Esophagus squamous epithelium (tissue), 5 donors: Measurements from ENCODE around the gene COTL1. TPM values are rescaled to one million over a fixed set of nuclear protein-coding genes. Genes with fewer than 3 reads are reported as not detected.

Source experiments
- DNase-seq: peaks from one replicate; lab custom pipeline; 2025; lab: John Stamatoyannopoulos, UW
- H3K27ac ChIP-seq, 4 donors: fragments of 200-600 bp; sonication (generic); one replicate each; pipeline ENCODE4 v1.5.1; 2016 to 2019; ENCODE audit warnings: mild to moderate bottlenecking in 1 of 4
- H3K27me3 ChIP-seq, 4 donors: fragments of 200-600 bp; sonication (generic); 1 replicate in 3 of 4; 2 replicates in 1 of 4; pipeline versions ENCODE4 v1.5.1 to v1.6.0; 2017 to 2021; ENCODE audit warnings: antibody characterized with exemption in 1 of 4
- H3K36me3 ChIP-seq, 3 donors: fragments of 200-600 bp; sonication (generic); one replicate each; pipeline ENCODE4 v1.5.1; 2016 to 2019
- H3K4me1 ChIP-seq, 3 donors: fragments of 200-600 bp; sonication (generic); one replicate each; pipeline ENCODE4 v1.5.1; 2017 to 2019
- H3K4me3 ChIP-seq, 4 donors: fragments of 200-600 bp; sonication (generic); 1 replicate in 3 of 4; 2 replicates in 1 of 4; pipeline ENCODE4 v1.5.1; 2016 to 2019; ENCODE audit warnings: mild to moderate bottlenecking in 2 of 4, moderate library complexity in 1 of 4
- H3K9me3 ChIP-seq, 3 donors: fragments of 200-600 bp; sonication (generic); one replicate each; pipeline ENCODE4 v1.5.1; 2016 to 2019
- CTCF ChIP-seq, 6 experiments: fragments of 450-650 bp in 4 of 6; fragments of 200-600 bp in 2 of 6; sonication (generic) in 2 of 6; IDR thresholded peaks; one replicate each; pipeline ENCODE4 v1.5.1; 2016 to 2019; ENCODE audit warnings: antibody characterized with exemption in 6 of 6, mild to moderate bottlenecking in 4 of 6, moderate library complexity in 4 of 6
- POLR2A ChIP-seq, 4 donors: fragments of 450-650 bp; IDR thresholded peaks; one replicate each; pipeline ENCODE4 v1.6.1; 2017; ENCODE audit warnings: antibody characterized with exemption in 4 of 4, mild to moderate bottlenecking in 4 of 4, moderate library complexity in 3 of 4
- WGBS, 2 donors: methylation state at CpG; one replicate each; pipeline ENCODE4 v1.1.5; 2018; 5-methylcytosine and 5-hydroxymethylcytosine counted together
- intact Hi-C: fragments of 100-400 bp; cut with DNase I; formaldehyde crosslinking; loops from one replicate; pipeline ENCODE4 v1.15.0; 2022
- total RNA-seq, 4 donors: library from RNA; depleted of rRNA; stranded (reverse); fragments of >200 nt; gene quantifications; one replicate each; pipeline ENCODE4 v1.1.0, GENCODE V29; 2016
- donor health status: DM: yes; HTN: yes; CAD: no.

Gene COTL1
- total RNA-seq, 4 donors from 2014 or later = 7.9 to 34.2 (median 23.4) TPM

- no peak for DNase-seq
- H3K27ac ChIP-seq = peak overlapping the region in 1 of 4 donors; percentile 29
These were observed 63.9 kb downstream of the COTL1 start for GRCh38 chr16:84553873-84554399.

GRCh38 chr16:84552135-84552534 lies 65.7 kb downstream of the COTL1 start:
- no peak overlapping the region for H3K4me3 ChIP-seq
- H3K36me3 ChIP-seq = no peaks in the 10 kb centered on the region
- TF ChIP-seq CTCF (IDR thresholded peaks at IDR 0.05) (no peak), POLR2A (IDR thresholded peaks at IDR 0.05) (no peak)
- H3K27ac ChIP-seq = peak overlapping the region in 1 of 4 donors; percentile 21
- intact Hi-C loops = no loop called here
- peaks cover 0 to 11% (median 0%) of the 10 kb centered on the region in 3 donors for H3K4me1 ChIP-seq
- peaks cover 0 to 16% (median 0%) of the 10 kb centered on the region in 4 donors for H3K27me3 ChIP-seq
- 100% methylated on average over 1 of the region's 4 CpGs for WGBS, 2 donors
- no peaks in the 10 kb centered on the region for H3K9me3 ChIP-seq
- DNase-seq = no peak

More at GRCh38 chr16:84553873-84554399, 63.9 kb downstream of the COTL1 start:
- Histone ChIP-seq H3K36me3 (no peaks in the 10 kb centered on the region), H3K4me1 (peaks cover 0 to 11% (median 0%) of the 10 kb centered on the region in 3 donors), H3K4me3 (peak overlapping the region in 1 of 4 donors; percentile 28), H3K27me3 (peaks cover 0 to 26% (median 0%) of the 10 kb centered on the region in 4 donors), H3K9me3 (no peaks in the 10 kb centered on the region)
- 72 to 100% methylated on average over 2 to 11 of the region's 11 CpGs for WGBS, 2 donors
- intact Hi-C loops = no loop called here
- TF ChIP-seq POLR2A (IDR thresholded peaks at IDR 0.05) (peak in 1 of 4 donors; percentile 20), CTCF (IDR thresholded peaks at IDR 0.05) (no peak)

- Histone ChIP-seq H3K27me3 (peaks cover 0 to 7% (median 0%) of the 10 kb centered on the region in 4 donors), H3K27ac (peak overlapping the region in 2 of 4 donors; percentile 70 to 79), H3K36me3 (no peaks in the 10 kb centered on the region), H3K9me3 (no peaks in the 10 kb centered on the region), H3K4me3 (no peak overlapping the region), H3K4me1 (peaks cover 0 to 6% (median 0%) of the 10 kb centered on the region in 3 donors)
- no peak for DNase-seq
- WGBS, 2 donors = 56 to 64% methylated on average over 3 to 4 of the region's 4 CpGs
- intact Hi-C loops = no loop called here
- TF ChIP-seq POLR2A (IDR thresholded peaks at IDR 0.05) (no peak), CTCF (IDR thresholded peaks at IDR 0.05) (no peak)
These were observed 67.8 kb downstream of the COTL1 start for GRCh38 chr16:84550096-84550495.

GRCh38 chr16:84548971-84549844 lies 68.7 kb downstream of the COTL1 start:
- intact Hi-C loops = no loop called here
- H3K36me3 ChIP-seq = no peaks in the 10 kb centered on the region
- H3K27me3 ChIP-seq = peaks cover 0 to 15% (median 0%) of the 10 kb centered on the region in 4 donors
- peaks cover 0 to 6% (median 0%) of the 10 kb centered on the region in 3 donors for H3K4me1 ChIP-seq
- peak overlapping the region; percentile 46 to 79 (median 67) for H3K27ac ChIP-seq
- H3K9me3 ChIP-seq = no peaks in the 10 kb centered on the region
- peak in 2 of 4 donors; percentile 24 to 25 for TF ChIP-seq POLR2A (IDR thresholded peaks at IDR 0.05)
- TF ChIP-seq CTCF (IDR thresholded peaks at IDR 0.05) = no peak
- H3K4me3 ChIP-seq = peak overlapping the region in 2 of 4 donors; percentile 1 to 32
- WGBS, 2 donors = 52 to 56% methylated on average over 18 to 19 of the region's 25 CpGs
- DNase-seq = no peak

- H3K27ac ChIP-seq = peak overlapping the region in 3 of 4 donors; percentile 64 to 79 (median 70)
- DNase-seq = no peak
- no peaks in the 10 kb centered on the region for H3K9me3 ChIP-seq
- no peak overlapping the region for H3K4me3 ChIP-seq
- H3K27me3 ChIP-seq = peaks cover 0 to 15% (median 0%) of the 10 kb centered on the region in 4 donors
- WGBS, 2 donors = 50 to 56% methylated on average over 6 to 7 of the region's 8 CpGs
- intact Hi-C loops = no loop called here
- no peaks in the 10 kb centered on the region for H3K36me3 ChIP-seq
- no peak for TF ChIP-seq CTCF (IDR thresholded peaks at IDR 0.05)
- TF ChIP-seq POLR2A (IDR thresholded peaks at IDR 0.05) = no peak
- peaks cover 0 to 6% (median 0%) of the 10 kb centered on the region in 3 donors for H3K4me1 ChIP-seq
These were observed 69.4 kb downstream of the COTL1 start for GRCh38 chr16:84548508-84548907.
